Measurements from ENCODE around the gene ADO. TPM values are rescaled to one million over a fixed set of nuclear protein-coding genes. Genes with fewer than 3 reads are reported as not detected.

Gene ADO
- total RNA-seq, 4 donors from 2014 or later: 17.1 to 22.3 (median 21.2) TPM

DNA sequence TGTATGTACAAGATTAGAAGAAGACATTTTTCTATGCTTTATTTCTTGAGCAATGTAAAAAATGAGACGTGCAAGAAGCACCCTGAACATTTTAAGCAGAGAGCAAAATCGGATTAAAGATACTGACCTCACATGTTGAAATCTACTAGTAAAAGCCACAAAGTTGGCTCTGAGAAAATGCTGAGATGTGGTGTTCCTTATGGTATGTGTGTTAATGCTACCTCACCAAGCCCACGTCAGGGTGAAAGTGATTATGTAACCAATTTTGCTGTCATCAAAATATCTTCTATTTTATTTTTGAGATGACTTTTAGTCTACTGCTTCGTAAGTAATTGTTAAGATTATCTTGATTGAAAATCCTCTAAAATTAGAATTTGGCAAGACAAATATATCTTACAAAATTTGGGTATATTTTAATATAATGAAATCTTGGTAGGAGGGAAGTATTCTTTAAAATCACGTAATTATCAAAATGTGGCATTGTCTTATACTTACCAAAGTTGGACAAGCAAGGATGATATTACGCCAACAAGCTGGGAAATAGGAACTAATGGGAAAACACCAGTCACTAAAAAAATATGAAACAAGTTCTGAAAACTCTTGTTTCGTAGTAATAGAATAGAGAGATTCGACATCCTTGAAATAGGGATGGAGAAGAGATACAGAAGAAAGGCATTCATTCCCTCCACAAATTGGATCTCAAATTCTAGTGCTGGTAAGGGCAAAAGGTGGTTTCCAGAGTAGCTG is 5.8 kb downstream of the ADO start:
- no peak for DNase-seq (ENCODE audit: low spot score in 2 of 2)
- intact Hi-C loops (cut with DNase I; ENCODE audit: low total_unique reads): no loop called here
- TF ChIP-seq, protein P1, sequence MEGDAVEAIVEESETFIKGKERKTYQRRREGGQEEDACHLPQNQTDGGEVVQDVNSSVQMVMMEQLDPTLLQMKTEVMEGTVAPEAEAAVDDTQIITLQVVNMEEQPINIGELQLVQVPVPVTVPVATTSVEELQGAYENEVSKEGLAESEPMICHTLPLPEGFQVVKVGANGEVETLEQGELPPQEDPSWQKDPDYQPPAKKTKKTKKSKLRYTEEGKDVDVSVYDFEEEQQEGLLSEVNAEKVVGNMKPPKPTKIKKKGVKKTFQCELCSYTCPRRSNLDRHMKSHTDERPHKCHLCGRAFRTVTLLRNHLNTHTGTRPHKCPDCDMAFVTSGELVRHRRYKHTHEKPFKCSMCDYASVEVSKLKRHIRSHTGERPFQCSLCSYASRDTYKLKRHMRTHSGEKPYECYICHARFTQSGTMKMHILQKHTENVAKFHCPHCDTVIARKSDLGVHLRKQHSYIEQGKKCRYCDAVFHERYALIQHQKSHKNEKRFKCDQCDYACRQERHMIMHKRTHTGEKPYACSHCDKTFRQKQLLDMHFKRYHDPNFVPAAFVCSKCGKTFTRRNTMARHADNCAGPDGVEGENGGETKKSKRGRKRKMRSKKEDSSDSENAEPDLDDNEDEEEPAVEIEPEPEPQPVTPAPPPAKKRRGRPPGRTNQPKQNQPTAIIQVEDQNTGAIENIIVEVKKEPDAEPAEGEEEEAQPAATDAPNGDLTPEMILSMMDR (IDR thresholded peaks at IDR 0.05): no peak
- no peak for TF ChIP-seq POLR2A (IDR thresholded peaks at IDR 0.05)
- H3K4me3 ChIP-seq (ENCODE audit: low read depth, poor library complexity, severe bottlenecking): no peak overlapping the region
- whole genome bisulfite sequencing, 2 donors: 87 to 91% methylated on average over 8 of the region's 8 CpGs

DNA sequence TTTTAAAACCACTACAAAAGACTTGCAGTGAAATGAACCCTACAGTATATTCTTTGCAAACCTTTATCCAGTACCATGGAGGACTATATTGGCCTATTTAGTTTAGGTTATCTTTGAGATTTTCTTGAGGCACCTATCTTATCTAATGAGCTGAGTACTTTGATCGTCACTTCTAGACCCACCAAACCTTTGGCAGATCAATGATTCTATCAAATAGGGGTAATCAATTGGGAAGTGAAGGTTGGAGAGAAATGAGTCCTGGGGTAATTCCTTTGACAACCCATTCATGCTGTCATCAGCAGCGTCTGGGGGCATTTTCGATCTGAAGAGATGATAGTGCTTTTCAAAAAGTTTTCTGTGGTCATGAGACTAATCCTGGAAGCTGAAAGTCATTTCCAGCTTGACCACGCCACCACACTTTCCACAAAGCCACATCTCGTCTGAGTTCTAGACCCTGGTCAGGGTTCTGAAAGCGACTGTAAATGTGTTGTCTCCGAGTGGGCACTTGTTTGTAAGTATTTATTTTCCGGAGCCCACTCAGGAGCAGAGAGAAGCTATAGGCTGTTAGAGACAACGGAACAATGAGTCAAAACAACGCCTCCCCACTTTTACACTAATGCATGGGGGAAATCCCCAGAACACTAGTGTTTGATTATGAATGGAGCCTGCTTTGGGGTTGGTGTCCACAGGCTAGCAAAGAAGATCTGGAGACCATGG is 6.8 kb downstream of the ADO start:
- TF ChIP-seq, protein P1 (IDR thresholded peaks at IDR 0.05): no peak
- WGBS, 2 donors: 88 to 90% methylated on average over 10 of the region's 10 CpGs
- DNase-seq (ENCODE audit: low spot score in 2 of 2): no peak
- H3K4me3 ChIP-seq (ENCODE audit: low read depth, poor library complexity, severe bottlenecking): no peak overlapping the region
- intact Hi-C loops (cut with DNase I; ENCODE audit: low total_unique reads): no loop called here

DNA sequence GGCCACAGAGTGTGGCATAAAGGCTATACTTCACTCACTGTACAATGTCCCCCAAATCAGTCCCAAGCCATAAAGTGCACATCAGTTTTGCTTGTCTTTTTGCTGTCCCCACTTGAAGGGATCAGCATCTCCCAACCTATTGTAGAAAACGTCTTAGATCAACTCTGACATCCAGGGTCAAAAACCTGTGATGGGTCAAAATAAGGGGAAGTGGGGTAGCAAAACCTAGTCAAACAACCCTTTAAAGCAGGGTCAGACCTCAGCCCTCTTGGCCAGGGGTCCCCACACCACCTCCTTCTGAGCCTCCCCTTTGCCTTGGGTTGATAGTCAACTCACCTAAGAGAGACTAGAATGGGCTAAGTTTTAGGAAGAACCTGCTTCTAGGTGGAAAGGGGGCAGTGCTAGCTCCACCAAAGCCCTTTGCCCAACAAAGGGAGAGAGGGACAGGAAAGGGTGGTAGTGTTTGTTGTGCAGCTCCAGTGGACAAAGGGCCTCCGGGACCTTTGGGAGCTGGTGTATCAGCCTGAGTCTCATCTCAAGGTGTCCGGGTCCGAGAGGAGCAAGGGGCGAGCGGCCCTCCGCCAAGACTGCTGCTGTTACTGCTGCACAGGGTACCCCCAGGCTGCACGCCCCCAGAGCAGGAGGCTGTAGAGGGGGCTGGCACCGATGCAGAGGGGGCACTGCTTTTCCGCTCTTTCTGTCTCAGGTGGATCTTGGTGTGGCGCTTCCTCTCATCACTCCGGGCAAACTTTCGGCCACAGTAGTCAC is 8.3 kb downstream of the ADO start:
- WGBS, 2 donors: 91 to 96% methylated on average over 13 of the region's 13 CpGs
- TF ChIP-seq POLR2A (IDR thresholded peaks at IDR 0.05): no peak
- H3K4me3 ChIP-seq (ENCODE audit: low read depth, poor library complexity, severe bottlenecking): no peak overlapping the region
- no peak for DNase-seq (ENCODE audit: low spot score in 2 of 2)
- intact Hi-C loops (cut with DNase I; ENCODE audit: low total_unique reads): no loop called here

DNA sequence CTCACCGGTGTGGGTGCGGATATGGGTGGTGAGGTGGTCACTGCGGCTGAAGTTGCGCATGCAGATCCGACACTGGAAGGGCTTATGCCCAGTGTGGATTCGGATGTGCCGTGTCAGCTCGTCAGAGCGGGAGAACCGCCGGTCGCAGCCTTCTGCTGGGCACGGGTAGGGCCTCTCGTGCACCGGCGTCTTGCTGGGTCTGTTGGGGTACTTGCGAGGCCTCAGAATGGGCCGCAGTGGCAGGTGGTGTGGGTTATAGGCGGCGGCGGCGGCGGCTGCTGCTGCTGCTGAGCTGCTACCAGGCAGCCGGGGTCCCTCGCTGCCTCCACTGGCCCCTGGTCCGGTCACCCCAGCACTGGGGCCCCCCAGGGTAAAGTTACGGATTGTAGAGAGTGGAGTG is 8.9 kb downstream of the ADO start:
- WGBS, 2 donors: 95 to 97% methylated on average over 19 to 27 of the region's 27 CpGs
- TF ChIP-seq POLR2A (IDR thresholded peaks at IDR 0.05): no peak
- TF ChIP-seq, protein P1 (IDR thresholded peaks at IDR 0.05): no peak
- H3K4me3 ChIP-seq (ENCODE audit: low read depth, poor library complexity, severe bottlenecking): no peak overlapping the region
- DNase-seq (ENCODE audit: low spot score in 2 of 2): no peak
- intact Hi-C loops (cut with DNase I; ENCODE audit: low total_unique reads): no loop called here

DNA sequence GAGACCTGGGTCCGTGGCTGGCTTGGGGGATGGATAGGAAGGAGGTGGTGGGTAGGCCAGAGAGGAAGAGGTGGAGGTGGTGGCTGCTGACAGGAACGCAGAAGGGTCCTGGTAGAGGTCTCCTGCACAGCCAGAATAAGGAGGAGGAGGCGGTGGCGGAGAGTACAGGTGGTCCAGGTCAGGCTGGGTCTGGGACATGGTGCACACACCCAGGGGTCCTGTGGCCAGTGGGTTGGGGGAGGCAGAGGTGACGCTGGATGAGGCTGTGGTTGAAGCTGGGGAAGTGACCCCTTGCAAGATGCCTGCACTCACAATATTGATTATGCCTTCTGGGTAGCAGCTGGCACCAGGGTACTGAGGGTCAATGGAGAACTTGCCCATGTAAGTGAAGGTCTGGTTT is 9.5 kb downstream of the ADO start:
- no peak for TF ChIP-seq POLR2A (IDR thresholded peaks at IDR 0.05)
- TF ChIP-seq, protein P1 (IDR thresholded peaks at IDR 0.05): no peak
- intact Hi-C loops (cut with DNase I; ENCODE audit: low total_unique reads): no loop called here
- WGBS, 2 donors: 89 to 96% methylated on average over 5 of the region's 5 CpGs
- no peak for DNase-seq (ENCODE audit: low spot score in 2 of 2)
- H3K4me3 ChIP-seq (ENCODE audit: low read depth, poor library complexity, severe bottlenecking): no peak overlapping the region

Measured in lower leg skin (tissue), 4 donors.